SK-N-SH (cell line): ENCODE results near the gene ATP13A3. TPM values are rescaled to one million over a fixed set of nuclear protein-coding genes. Genes with fewer than 3 reads are reported as not detected.

Experiments used
- CTCF ChIA-PET: fragments of 300-600, 350-600 bp; formaldehyde crosslinking; extraction: SDS; loops from one replicate; lab custom pipeline; 2021; lab: Yijun Ruan, JAX
- POLR2A ChIA-PET: fragments of 350-600 bp; sonication (Branson Sonifier 250); formaldehyde crosslinking; extraction: SDS; loops from one replicate; lab custom pipeline; 2020; ENCODE audit warnings: antibody characterized with exemption, inconsistent platforms; lab: Yijun Ruan, JAX
- DNase-seq: peaks from one replicate; pipeline ENCODE4 v3.0.0; 2012
- H2AFZ ChIP-seq: fragments of 200-600 bp; sonication (generic); 2 replicates; pipeline ENCODE4 v1.8.1; 2016; ENCODE audit warnings: antibody characterized with exemption, mild to moderate bottlenecking, low read depth
- H3F3A ChIP-seq: fragments of 200-600 bp; sonication (generic); replicated peaks from 2 replicates; pipeline ENCODE3; 2016; ENCODE audit warnings: antibody characterized with exemption, mild to moderate bottlenecking; ENCODE audit not compliant: insufficient read depth
- H3K27ac ChIP-seq, 2 experiments: fragments of 200-500 bp in 1 of 2; fragments of 200-600 bp in 1 of 2; sonication (Bioruptor generic) in 1 of 2; sonication (generic), shearing (Covaris generic) in 1 of 2; 2 replicates each; pipeline versions ENCODE4 v1.5.1 to v1.6.1; 2014 to 2016; ENCODE audit warnings: low read depth in 2 of 2, inconsistent platforms in 1 of 2, low read length in 1 of 2, mild to moderate bottlenecking in 1 of 2, mixed read lengths in 1 of 2
- H3K27me3 ChIP-seq: fragments of 200-600 bp; sonication (generic), shearing (Covaris generic); 2 replicates; pipeline ENCODE4 v1.6.1; 2016; ENCODE audit warnings: mixed run types; ENCODE audit not compliant: insufficient read depth
- H3K36me3 ChIP-seq, 2 experiments: fragments of 200-500 bp in 1 of 2; fragments of 200-600 bp in 1 of 2; sonication (Bioruptor generic) in 1 of 2; sonication (generic) in 1 of 2; replicated peaks in 1 of 2; 2 replicates each; pipeline versions ENCODE3 to v1.5.1; 2014 to 2016; ENCODE audit warnings: low read length in 1 of 2, mild to moderate bottlenecking in 1 of 2; ENCODE audit not compliant: insufficient read depth in 2 of 2, control insufficient read depth in 1 of 2
- H3K4me1 ChIP-seq, 2 experiments: fragments of 200-500 bp in 1 of 2; fragments of 200-600 bp in 1 of 2; sonication (Bioruptor generic) in 1 of 2; sonication (generic), shearing (Covaris generic) in 1 of 2; 2 replicates each; pipeline versions ENCODE4 v1.5.1 to v1.6.1; 2014 to 2016; ENCODE audit warnings: low read depth in 1 of 2, low read length in 1 of 2, mixed run types in 1 of 2; ENCODE audit not compliant: insufficient read depth in 2 of 2, control insufficient read depth in 1 of 2
- H3K4me2 ChIP-seq: fragments of 200-600 bp; sonication (generic), shearing (Covaris generic); 2 replicates; pipeline ENCODE4 v1.6.1; 2017; ENCODE audit warnings: mixed run types
- H3K4me3 ChIP-seq, 2 experiments: fragments of 200-500 bp in 1 of 2; fragments of 200-600 bp in 1 of 2; sonication (Bioruptor generic) in 1 of 2; sonication (generic), shearing (Covaris generic) in 1 of 2; 2 replicates each; pipeline versions ENCODE4 v1.5.1 to v1.8.1; 2014 to 2016; ENCODE audit warnings: low read depth in 2 of 2, inconsistent platforms in 1 of 2, low read length in 1 of 2, mild to moderate bottlenecking in 1 of 2, mixed read lengths in 1 of 2, moderate library complexity in 1 of 2
- H3K79me2 ChIP-seq: fragments of 200-600 bp; sonication (generic); 2 replicates; pipeline ENCODE4 v1.8.1; 2017; ENCODE audit warnings: mild to moderate bottlenecking; ENCODE audit not compliant: insufficient read depth
- H3K9ac ChIP-seq: fragments of 200-600 bp; sonication (generic); 2 replicates; pipeline ENCODE4 v1.6.1; 2017; ENCODE audit warnings: mixed run types
- H3K9me2 ChIP-seq: fragments of 200-600 bp; sonication (generic); 2 replicates; pipeline ENCODE4 v1.6.1; 2017; ENCODE audit warnings: mixed run types
- H3K9me3 ChIP-seq: fragments of 200-600 bp; sonication (generic); 2 replicates; pipeline ENCODE4 v1.6.1; 2017; ENCODE audit warnings: mixed run types, mild to moderate bottlenecking, moderate library complexity
- H4K20me1 ChIP-seq: fragments of 200-600 bp; sonication (generic); 2 replicates; pipeline ENCODE4 v1.6.1; 2017; ENCODE audit warnings: mild to moderate bottlenecking, mixed run types; ENCODE audit not compliant: insufficient read depth
- CTCF ChIP-seq: fragments of 200-600 bp; sonication (generic); IDR thresholded peaks from 2 replicates; pipeline ENCODE4 v1.6.1; 2017; ENCODE audit warnings: antibody characterized with exemption, mild to moderate bottlenecking, moderate library complexity
- FOXJ3 ChIP-seq: sonication (generic); formaldehyde crosslinking; IDR thresholded peaks from 2 replicates; pipeline ENCODE4 v1.5.1; 2020; ENCODE audit warnings: mild to moderate bottlenecking, missing genetic modification reagents
- FOXM1 ChIP-seq: IDR thresholded peaks from 2 replicates; pipeline ENCODE4 v1.4.0; 2012; ENCODE audit warnings: low read depth, mild to moderate bottlenecking
- IRF3 ChIP-seq: fragments of 150-350 bp; IDR thresholded peaks from 2 replicates; pipeline ENCODE4 v1.6.1; 2016; ENCODE audit warnings: mild to moderate bottlenecking, low read depth, low read length
- JUND ChIP-seq: IDR thresholded peaks from 2 replicates; pipeline ENCODE4 v1.4.0; 2012
- MEF2A ChIP-seq: IDR thresholded peaks from 2 replicates; pipeline ENCODE4 v1.4.0; 2012; ENCODE audit warnings: low read depth, borderline replicate concordance
- NFIC ChIP-seq: IDR thresholded peaks from 2 replicates; pipeline ENCODE4 v1.4.0; 2012; ENCODE audit warnings: borderline replicate concordance
- NRF1 ChIP-seq: IDR thresholded peaks from 2 replicates; pipeline ENCODE4 v1.6.1; 2012; ENCODE audit warnings: low read depth, mild to moderate bottlenecking, low read length
- RCOR1 ChIP-seq: fragments of 150-350 bp; IDR thresholded peaks from 2 replicates; pipeline ENCODE4 v1.6.1; 2017; ENCODE audit warnings: antibody characterized with exemption, low read length
- REST ChIP-seq: IDR thresholded peaks from 2 replicates; pipeline ENCODE4 v1.6.1; 2012; ENCODE audit warnings: mild to moderate bottlenecking, low read depth, low read length, moderate library complexity
- SMC3 ChIP-seq: IDR thresholded peaks from 2 replicates; pipeline ENCODE4 v1.6.1; 2012; ENCODE audit warnings: low read depth, low read length, improper control_type of control experiment
- TCF12 ChIP-seq: IDR thresholded peaks from 2 replicates; pipeline ENCODE4 v1.4.0; 2012
- TEAD4 ChIP-seq: IDR thresholded peaks from 2 replicates; pipeline ENCODE4 v1.4.0; 2012; ENCODE audit warnings: mild to moderate bottlenecking, borderline replicate concordance; ENCODE audit not compliant: insufficient read depth
- WGBS: methylation state at CpG from one replicate; pipeline ENCODE4 v1.1.6; 2017; ENCODE audit warnings: low lambda C conversion rate; 5-methylcytosine and 5-hydroxymethylcytosine counted together
- polyA plus RNA-seq, 3 experiments: library from polyadenylated mRNA; depleted of rRNA; stranded (reverse); fragments of >200 nt; gene quantifications; 2 replicates each; pipeline ENCODE4 v1.2.3, GENCODE V29; 2012

The ATP13A3 gene
- polyA plus RNA-seq, 1 of the 3 experiments (the other 2 are of a cell fraction), result 48.2 TPM

- TF ChIP-seq CTCF, result no peak
- TF ChIP-seq JUND, result no peak
- TF ChIP-seq NFIC, result no peak
- no peak for TF ChIP-seq SMC3
- TF ChIP-seq MEF2A, result no peak
- TF ChIP-seq IRF3, result no peak
- TF ChIP-seq FOXM1, result no peak
These were observed 26.2 kb upstream of the ATP13A3 start (continued) for GRCh38 chr3:194512895-194513601.

GRCh38 chr3:194508491-194509453 lies 22.0 kb upstream of the ATP13A3 start:
- 89% methylated on average over 14 of the region's 14 CpGs for WGBS

More at GRCh38 chr3:194508491-194509453, 22.0 kb upstream of the ATP13A3 start:
- no peaks in the 10 kb centered on the region for H4K20me1 ChIP-seq
- no peaks in the 10 kb centered on the region for H3K36me3 ChIP-seq
- no peak overlapping the region for H3K4me3 ChIP-seq
- no peaks in the 10 kb centered on the region for H3K4me1 ChIP-seq
- H3K79me2 ChIP-seq, result no peaks in the 10 kb centered on the region
- no peaks in the 10 kb centered on the region for H3K27me3 ChIP-seq
- no peak overlapping the region for H3K27ac ChIP-seq
- H3K9me3 ChIP-seq, result no peaks in the 10 kb centered on the region
- H3K9me2 ChIP-seq, result no peaks in the 10 kb centered on the region
- DNase-seq, result no peak
- ChIA-PET POLR2A (interaction anchor here (0.5 kb wide), 1 partner anchor 25 kb away, joined by 5 read pairs; no protein-coding TSS in a partner anchor), CTCF (no interaction called here)
- no peak overlapping the region for H3K9ac ChIP-seq
- no peaks in the 10 kb centered on the region for H3F3A ChIP-seq
- H3K4me2 ChIP-seq, result no peak overlapping the region
- TF ChIP-seq TEAD4 (no peak), FOXJ3 (CRISPR knock-in tag) (no peak), SMC3 (no peak), RCOR1 (no peak), REST (no peak), NRF1 (no peak), TCF12 (no peak), JUND (no peak)
- H2AFZ ChIP-seq, result no peak overlapping the region
